DMS 273 (cell line): ENCODE results near the gene KMT2C.
A peak's percentile ranks its signal among the peaks of the same experiment; 100 is the strongest.
"Not testable (repeated sequence)": the region's sequence is repeated elsewhere in the genome, so short reads cannot be mapped to it uniquely, and the experiment has no call there.

Experiments used
- DNase-seq: peaks from one replicate; lab custom pipeline; 2025; ENCODE audit not compliant: unreplicated experiment; lab: John Stamatoyannopoulos, UW

The KMT2C gene

GRCh38 chr7:152441810-152442209 lies 6.0 kb upstream of the KMT2C start:
- not testable (repeated sequence) for DNase-seq

GRCh38 chr7:152441168-152441567 lies 5.4 kb upstream of the KMT2C start:
- DNase-seq: not testable (repeated sequence)

DNA sequence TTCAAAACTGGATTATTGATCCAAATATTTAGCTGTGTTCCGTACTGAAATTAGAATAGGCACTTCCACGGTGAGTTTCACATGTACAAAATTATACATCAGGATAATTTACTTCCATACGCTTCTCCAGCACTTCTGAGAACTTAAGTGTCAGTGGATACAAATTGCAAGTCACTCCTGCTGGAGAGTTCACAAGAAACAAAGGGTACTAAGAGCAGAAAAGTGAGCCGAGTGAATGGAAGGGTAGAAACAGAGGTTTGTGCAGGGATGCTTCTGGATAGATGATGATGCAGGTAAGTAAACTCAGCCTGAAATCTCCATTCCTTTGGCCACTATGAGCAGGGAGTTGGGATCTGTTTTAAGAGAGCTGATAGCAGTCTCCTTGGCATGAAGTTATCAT lies 2.2 kb upstream of the KMT2C start:
- not testable (repeated sequence) for DNase-seq

GRCh38 chr7:152436931-152437575 lies 1.2 kb upstream of the KMT2C start:
- DNase-seq: not testable (repeated sequence)

GRCh38 chr7:152436111-152436930 lies 518 bp upstream of the KMT2C start:
- peak; percentile 99 for DNase-seq

DNA sequence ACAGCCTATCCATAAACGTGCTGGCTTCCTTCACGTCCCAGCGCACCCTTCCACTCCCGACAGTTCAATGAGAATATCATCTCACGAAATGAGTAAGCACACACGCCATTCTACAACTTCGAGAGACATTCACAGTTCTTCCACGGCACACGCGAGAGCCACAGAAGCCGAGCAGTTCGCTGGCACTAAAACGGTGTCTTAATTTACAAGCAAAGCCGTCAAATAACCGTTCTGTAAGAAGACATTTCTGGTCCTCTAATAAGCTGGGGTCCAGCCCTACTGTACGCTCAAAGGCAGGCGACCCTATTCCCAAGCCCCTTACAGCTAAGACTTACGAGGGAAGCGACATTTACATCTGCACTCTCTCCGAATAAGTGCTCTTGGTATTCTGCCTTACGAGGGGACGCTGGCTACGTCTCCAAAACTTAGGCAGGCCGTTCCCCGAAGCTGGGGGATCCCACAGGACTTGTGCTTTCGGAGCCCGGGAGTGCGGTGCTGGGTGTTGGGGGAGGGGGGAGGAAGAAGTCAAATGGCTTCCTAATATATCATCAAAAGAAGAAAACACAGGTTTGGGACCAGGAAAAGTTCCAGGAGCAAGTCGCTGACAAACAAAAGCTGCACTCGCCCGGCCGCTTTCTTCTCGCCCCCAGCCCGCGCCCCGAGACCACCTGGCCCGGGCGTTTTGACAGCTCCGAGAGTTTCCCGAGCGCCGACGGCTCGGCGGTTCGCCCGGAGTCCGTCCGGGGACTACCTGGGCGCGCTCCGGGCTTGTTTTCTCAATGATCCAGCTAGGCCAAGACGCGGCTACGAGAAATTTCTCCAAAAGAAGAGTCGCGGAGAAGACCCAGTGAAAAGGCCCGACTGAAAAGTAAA lies 1.1 kb downstream of the KMT2C start:
- DNase-seq: peak; percentile 74

DNA sequence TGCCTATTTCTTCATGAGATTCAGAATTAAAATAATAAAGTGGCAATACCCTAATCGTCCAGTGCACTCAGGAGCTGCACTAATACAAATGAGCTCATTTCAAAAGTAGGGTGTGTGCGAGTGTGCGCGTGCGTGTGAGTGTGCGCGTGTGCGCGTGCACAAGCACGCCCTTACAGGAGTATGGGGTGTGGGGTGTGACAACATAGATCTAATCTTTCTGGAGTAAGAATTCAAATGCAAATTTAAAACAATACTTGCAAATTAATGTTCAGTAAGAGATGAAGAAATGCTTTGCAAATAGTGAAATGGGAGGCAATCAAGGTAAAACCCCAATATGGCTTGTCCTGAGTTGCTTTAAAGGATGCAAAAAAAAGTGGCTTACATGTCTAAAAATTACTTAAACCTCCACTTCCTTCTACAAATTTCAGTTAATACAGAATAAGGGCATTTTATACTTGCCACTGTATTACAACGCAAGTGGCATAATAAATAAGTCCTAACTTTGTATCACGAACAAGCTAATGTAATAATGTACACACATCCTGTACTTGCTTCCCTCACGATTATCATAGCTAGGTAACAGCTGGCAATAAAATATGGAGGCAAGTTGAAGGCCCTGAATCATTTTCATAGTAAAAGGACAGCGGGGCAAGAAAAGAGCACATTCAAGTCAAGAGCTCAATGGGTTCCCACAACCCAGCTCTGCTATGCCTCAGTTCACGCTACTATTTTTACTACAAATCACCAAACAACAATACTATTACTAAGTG lies 1.9 kb downstream of the KMT2C start:
- not testable (repeated sequence) for DNase-seq

DNA sequence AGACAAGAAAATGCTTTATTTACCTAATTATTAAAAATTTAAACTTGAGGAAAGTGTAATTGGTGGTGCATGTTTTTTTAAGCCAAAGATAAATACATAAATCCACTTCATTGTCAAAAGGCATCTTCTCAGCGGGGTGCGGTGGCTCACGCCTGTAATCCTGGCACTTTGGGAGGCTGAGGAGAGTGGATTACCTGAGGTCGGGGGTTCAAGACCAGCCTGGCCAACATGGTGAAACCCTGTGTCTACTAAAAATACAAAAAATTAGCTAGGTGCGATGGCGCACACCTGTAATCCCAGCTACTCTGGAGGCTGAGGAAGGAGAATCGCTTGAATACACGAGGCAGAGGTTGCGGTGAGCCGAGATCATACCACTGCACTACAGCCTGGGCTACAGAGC lies 3.1 kb downstream of the KMT2C start:
- DNase-seq: not testable (repeated sequence)

GRCh38 chr7:152430854-152431253 lies 4.9 kb downstream of the KMT2C start:
- DNase-seq: no peak

GRCh38 chr7:152430118-152430517 lies 5.7 kb downstream of the KMT2C start:
- not testable (repeated sequence) for DNase-seq

DNA sequence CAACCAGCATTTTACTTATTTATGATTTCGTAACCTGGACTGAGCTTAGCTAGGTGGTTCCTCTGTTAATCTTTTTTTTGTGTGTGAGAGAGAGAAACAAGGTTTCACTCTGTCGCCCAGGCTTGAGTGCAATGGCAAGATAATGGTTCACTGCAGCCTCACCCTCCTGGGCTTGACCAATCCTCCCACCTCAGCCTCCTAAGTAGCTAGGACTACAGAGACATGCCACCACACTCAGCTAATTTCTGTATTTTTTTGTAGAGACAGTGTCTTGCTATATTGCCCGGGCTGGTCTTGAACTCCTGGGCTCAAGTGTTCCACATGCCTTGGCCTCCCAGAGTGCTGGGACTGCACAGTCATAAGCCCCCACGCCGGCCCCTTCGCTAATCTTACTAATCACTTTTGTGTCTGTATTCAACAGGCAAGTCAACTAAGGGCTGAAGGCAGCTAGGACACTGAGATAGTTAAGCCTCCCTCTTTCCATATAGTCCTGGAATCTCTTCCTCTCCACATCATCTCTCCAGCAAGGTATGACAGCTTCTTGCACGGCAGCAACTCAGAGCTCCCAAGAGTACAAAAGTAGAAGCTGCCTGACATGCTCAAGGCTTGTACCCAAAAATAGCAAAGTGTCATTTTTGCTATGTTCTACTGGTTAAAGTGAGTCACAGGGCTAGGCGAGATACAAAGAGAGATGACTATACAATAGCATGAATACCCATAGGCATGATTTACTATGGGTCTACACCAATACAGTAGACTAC lies 11.3 kb downstream of the KMT2C start:
- DNase-seq: no peak

GRCh38 chr7:152423991-152424347 lies 11.8 kb downstream of the KMT2C start:
- no peak for DNase-seq

DNA sequence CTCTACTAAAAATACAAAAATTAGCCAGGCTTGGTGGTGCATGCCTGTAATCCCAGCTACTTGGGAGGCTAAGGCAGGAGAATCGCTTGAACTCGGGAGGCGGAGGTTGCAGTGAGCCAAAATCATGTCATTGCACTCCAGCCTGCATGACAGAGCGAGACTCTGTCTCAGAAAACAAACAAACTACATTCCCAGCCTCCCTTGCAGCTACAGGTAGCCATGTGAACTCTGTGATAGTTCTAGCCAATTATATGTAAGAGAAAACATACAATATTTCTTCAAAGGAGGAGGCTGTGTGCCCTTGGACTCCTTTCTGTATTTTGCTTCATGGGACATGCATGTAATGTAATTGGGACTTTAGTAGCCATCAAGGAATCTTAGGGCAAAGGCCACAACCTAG lies 12.6 kb downstream of the KMT2C start:
- not testable (repeated sequence) for DNase-seq

- not testable (repeated sequence) for DNase-seq
Observed at GRCh38 chr7:152420950-152421349, 14.9 kb downstream of the KMT2C start.

- DNase-seq: no peak
Observed at GRCh38 chr7:152419473-152420429, 16.1 kb downstream of the KMT2C start.

- no peak for DNase-seq
Observed at GRCh38 chr7:152414779-152415178, 21.0 kb downstream of the KMT2C start.

DNA sequence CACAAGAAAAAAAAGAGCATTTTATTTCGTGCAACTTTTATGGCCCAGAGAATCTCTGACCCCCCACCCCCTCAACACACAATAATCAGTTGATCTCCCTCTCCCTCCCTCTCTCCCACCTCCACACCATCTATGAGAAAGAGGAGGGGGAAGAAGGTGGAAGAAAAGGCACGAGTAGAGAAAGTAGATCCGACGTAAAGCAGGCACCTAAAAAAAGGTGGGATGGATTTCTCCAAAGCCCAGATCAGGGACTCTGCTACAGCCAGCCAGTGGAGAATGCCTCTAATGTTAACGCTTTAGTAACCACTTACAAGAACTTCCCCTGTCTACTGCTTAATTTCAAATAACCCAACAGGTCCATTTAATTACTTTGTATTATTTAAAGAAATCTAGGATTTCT lies 24.4 kb downstream of the KMT2C start:
- no peak for DNase-seq

DNA sequence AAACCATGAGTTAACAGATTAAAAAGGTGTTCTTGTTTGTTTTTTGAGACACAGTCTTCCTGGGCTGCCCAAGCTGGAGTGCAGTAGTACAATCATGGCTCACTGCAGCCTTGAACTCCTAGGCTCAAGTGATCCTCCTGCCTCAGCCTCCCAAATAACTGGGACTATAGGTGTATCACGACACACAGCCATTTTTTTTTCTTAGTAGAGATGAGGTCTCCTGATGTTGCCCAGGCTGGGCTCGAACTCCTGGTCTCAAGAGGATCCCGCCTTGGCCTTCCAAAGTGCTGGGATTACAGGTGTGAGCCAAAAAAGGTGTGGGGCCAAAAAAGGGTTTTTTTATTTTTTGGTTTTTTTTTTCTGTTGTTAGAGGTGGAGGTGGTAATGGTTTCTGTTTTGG lies 29.3 kb downstream of the KMT2C start:
- DNase-seq: no peak

DNA sequence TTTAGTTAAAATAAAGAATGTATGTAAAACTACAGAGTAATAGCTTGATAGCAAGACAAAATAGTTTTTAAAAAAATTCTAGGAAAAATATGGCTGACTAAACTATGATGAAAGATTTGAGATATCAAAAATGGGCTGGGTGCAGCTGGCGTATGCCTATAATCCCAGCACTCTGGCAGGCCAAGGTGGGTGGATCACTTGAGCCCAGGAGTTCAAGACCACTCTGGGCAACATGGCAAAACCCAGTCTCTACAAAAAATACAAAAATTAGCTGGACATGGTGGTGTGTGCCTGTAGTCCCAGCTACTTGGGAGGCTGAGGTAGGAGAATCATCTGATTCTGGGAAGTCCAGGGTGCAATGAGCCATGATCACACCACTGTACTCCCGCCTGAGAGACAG lies 29.8 kb downstream of the KMT2C start:
- DNase-seq: not testable (repeated sequence)
